SK-N-DZ (cell line): ENCODE data around the gene FHOD3. TPM values are rescaled to one million over a fixed set of nuclear protein-coding genes. Genes with fewer than 3 reads are reported as not detected.

Experiments
- DNase-seq: peaks from one replicate; pipeline ENCODE4 v3.0.0-alpha.2; 2015; ENCODE audit warnings: low spot score
- polyA plus RNA-seq, 2 experiments: library from polyadenylated mRNA; depleted of rRNA; stranded (reverse); fragments of >200 nt; gene quantifications; 2 replicates each; pipeline ENCODE4 v1.2.3, GENCODE V29; 2014

The FHOD3 gene
- 41.1 and 43.7 TPM in 2 replicates for polyA plus RNA-seq (2014; cell fraction: cytosol; rRNA removed)
- 24.2 and 44.3 TPM in 2 replicates for polyA plus RNA-seq (2014; cell fraction: nucleus; rRNA removed)

GRCh38 chr18:36297417-36298125, at the start of gene FHOD3:
FHOD3 (plus strand) TSS chr18:36297713; CDS start chr18:36297836, 123 bp downstream.
- peak; percentile 76 for DNase-seq

GRCh38 chr18:36249392-36249791, 48.1 kb upstream of the FHOD3 start:
- DNase-seq: no peak

GRCh38 chr18:36250827-36251226, 46.7 kb upstream of the FHOD3 start:
- no peak for DNase-seq

- peak; percentile 32 for DNase-seq
Measured at GRCh38 chr18:36255072-36255698, 42.3 kb upstream of the FHOD3 start.

GRCh38 chr18:36256094-36256493, 41.4 kb upstream of the FHOD3 start:
- DNase-seq: no peak

- DNase-seq: no peak
Measured at GRCh38 chr18:36262971-36263370, 34.5 kb upstream of the FHOD3 start.

- no peak for DNase-seq
Measured at GRCh38 chr18:36264283-36264682, 33.2 kb upstream of the FHOD3 start.

GRCh38 chr18:36265015-36265414, 32.5 kb upstream of the FHOD3 start:
- DNase-seq: no peak

- DNase-seq: no peak
Measured at GRCh38 chr18:36269157-36269556, 28.4 kb upstream of the FHOD3 start.

GRCh38 chr18:36271153-36271552, 26.4 kb upstream of the FHOD3 start:
- no peak for DNase-seq

GRCh38 chr18:36273347-36273746, 24.2 kb upstream of the FHOD3 start:
- no peak for DNase-seq

GRCh38 chr18:36274083-36274715, 23.3 kb upstream of the FHOD3 start:
- no peak for DNase-seq

- DNase-seq: no peak
Measured at GRCh38 chr18:36275561-36275960, 22.0 kb upstream of the FHOD3 start.

GRCh38 chr18:36279001-36279400, 18.5 kb upstream of the FHOD3 start:
- DNase-seq: no peak

GRCh38 chr18:36281936-36282335, 15.6 kb upstream of the FHOD3 start:
- DNase-seq: no peak

- no peak for DNase-seq
Measured at GRCh38 chr18:36283448-36283847, 14.1 kb upstream of the FHOD3 start.

GRCh38 chr18:36284268-36284667, 13.2 kb upstream of the FHOD3 start:
- no peak for DNase-seq

GRCh38 chr18:36284671-36285295, 12.7 kb upstream of the FHOD3 start:
- peak; percentile 79 for DNase-seq

- no peak for DNase-seq
Measured at GRCh38 chr18:36287653-36288052, 9.9 kb upstream of the FHOD3 start.

- DNase-seq: no peak
Measured at GRCh38 chr18:36288689-36289088, 8.8 kb upstream of the FHOD3 start.

GRCh38 chr18:36294031-36294430, 3.5 kb upstream of the FHOD3 start:
- no peak for DNase-seq

GRCh38 chr18:36295214-36295613, 2.3 kb upstream of the FHOD3 start:
- no peak for DNase-seq
